ENCODE results near the gene PRPS1L1. TPM values are rescaled to one million over a fixed set of nuclear protein-coding genes. Genes with fewer than 3 reads are reported as not detected.

PRPS1L1 gene
- total RNA-seq, 1 experiment from 2014 or later = not detected

DNA sequence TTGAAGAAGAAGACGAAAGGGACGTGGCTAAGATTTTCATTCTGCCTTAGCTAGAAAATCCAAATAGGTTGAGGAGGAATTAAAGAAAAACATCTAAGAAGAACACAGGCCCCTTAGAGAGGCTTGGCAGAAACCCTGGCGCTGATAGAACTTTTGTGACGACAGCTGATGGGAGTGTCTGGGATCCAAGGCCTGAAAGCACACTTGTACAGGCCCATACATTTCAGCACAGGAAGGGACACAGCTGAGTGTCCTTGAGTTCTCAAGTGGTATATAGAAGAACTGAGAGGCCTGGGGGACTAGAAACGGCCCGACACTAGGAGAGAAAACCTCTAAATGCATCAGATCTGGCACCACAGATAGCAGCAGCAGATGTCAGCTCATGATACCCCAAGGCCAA is 39.5 kb downstream of the PRPS1L1 start:
- Histone ChIP-seq H3K27me3 (ENCODE audit: insufficient read depth, low read length) (no peaks in the 10 kb centered on the region), H2BK120ac (ENCODE audit: low read depth, low read length, poor library complexity, severe bottlenecking) (no peak overlapping the region), H2BK20ac (ENCODE audit: low read depth, low read length, poor library complexity, severe bottlenecking) (no peak overlapping the region), H4K5ac (ENCODE audit: insufficient read length, low read depth, low read length) (no peak overlapping the region), H2BK5ac (ENCODE audit: insufficient read length, low read length) (no peak overlapping the region), H3T11ph (ENCODE audit: low read length) (no peak overlapping the region), H3K79me1 (ENCODE audit: insufficient read depth, low read depth, low read length, poor library complexity, severe bottlenecking) (no peaks in the 10 kb centered on the region), H3K4me2 (ENCODE audit: insufficient read depth, insufficient read length, low read length) (no peak overlapping the region), H3K56ac (ENCODE audit: insufficient read length, low read depth, low read length) (no peak overlapping the region), H3K79me2 (ENCODE audit: insufficient read depth, low read length) (no peaks in the 10 kb centered on the region), H4K8ac (replicated peaks; ENCODE audit: insufficient read length, low read depth, low read length) (no peak overlapping the region), H3K18ac (ENCODE audit: insufficient read length, low read depth, low read length) (no peak overlapping the region), H3K4me1 (ENCODE audit: insufficient read depth, low read length) (no peaks in the 10 kb centered on the region), H3K9me3 (ENCODE audit: control insufficient read depth, low read depth, low read length) (no peaks in the 10 kb centered on the region), H3K23me2 (ENCODE audit: insufficient read length, low read depth, low read length, poor library complexity, severe bottlenecking) (no peaks in the 10 kb centered on the region), H3K27ac (ENCODE audit: insufficient read length, low read depth, low read length) (no peak overlapping the region), H4K20me1 (ENCODE audit: control insufficient read depth, insufficient read depth, insufficient read length) (no peaks in the 10 kb centered on the region), H2AK5ac (ENCODE audit: insufficient read length, low read length) (no peak overlapping the region), H2BK12ac (ENCODE audit: insufficient read length, low read depth, low read length) (no peak overlapping the region), H2AFZ (ENCODE audit: low read length) (no peak overlapping the region), H2BK15ac (ENCODE audit: low read depth, low read length) (no peak overlapping the region), H4K91ac (ENCODE audit: insufficient read length, low read depth, low read length) (no peak overlapping the region), H3K4ac (ENCODE audit: low read depth, low read length) (no peak overlapping the region), H3K9ac (ENCODE audit: extremely low read depth, insufficient read length, low read length) (no peak overlapping the region), H3K23ac (ENCODE audit: insufficient read length, low read depth, low read length) (no peak overlapping the region), H3K14ac (ENCODE audit: insufficient read depth, low read length) (no peak overlapping the region; the same call in 1 of the 2 replicates)
- peak overlapping the region in 1 of 3 experiments; percentile 17; a peak in 1 of 7 replicates for H3K27ac Mint-ChIP-seq
- DNase-seq = no peak
- TF ChIP-seq, protein P1, sequence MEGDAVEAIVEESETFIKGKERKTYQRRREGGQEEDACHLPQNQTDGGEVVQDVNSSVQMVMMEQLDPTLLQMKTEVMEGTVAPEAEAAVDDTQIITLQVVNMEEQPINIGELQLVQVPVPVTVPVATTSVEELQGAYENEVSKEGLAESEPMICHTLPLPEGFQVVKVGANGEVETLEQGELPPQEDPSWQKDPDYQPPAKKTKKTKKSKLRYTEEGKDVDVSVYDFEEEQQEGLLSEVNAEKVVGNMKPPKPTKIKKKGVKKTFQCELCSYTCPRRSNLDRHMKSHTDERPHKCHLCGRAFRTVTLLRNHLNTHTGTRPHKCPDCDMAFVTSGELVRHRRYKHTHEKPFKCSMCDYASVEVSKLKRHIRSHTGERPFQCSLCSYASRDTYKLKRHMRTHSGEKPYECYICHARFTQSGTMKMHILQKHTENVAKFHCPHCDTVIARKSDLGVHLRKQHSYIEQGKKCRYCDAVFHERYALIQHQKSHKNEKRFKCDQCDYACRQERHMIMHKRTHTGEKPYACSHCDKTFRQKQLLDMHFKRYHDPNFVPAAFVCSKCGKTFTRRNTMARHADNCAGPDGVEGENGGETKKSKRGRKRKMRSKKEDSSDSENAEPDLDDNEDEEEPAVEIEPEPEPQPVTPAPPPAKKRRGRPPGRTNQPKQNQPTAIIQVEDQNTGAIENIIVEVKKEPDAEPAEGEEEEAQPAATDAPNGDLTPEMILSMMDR (conservative IDR thresholded peaks at IDR 0.05) = no peak
- peaks cover 4 to 5% of the 10 kb centered on the region in 2 experiments; a peak in 2 of 4 replicates for H3K4me1 Mint-ChIP-seq
- H3K27me3 Mint-ChIP-seq (ENCODE audit: low read depth) = no peaks in the 10 kb centered on the region
- no peak overlapping the region for H3K4me3 Mint-ChIP-seq
- WGBS (ENCODE audit: extremely low coverage, insufficient read length, low lambda C conversion rate) = no CpG with 5 or more reads among the region's 6 CpGs
- no peaks in the 10 kb centered on the region for H3K36me3 Mint-ChIP-seq (ENCODE audit: insufficient read depth in 1 of 3, low read depth in 3 of 3)
- no peaks in the 10 kb centered on the region for H3K9me3 Mint-ChIP-seq
